A549 (cell line): ENCODE measurements around the gene OLIG3. TPM values are rescaled to one million over a fixed set of nuclear protein-coding genes. Genes with fewer than 3 reads are reported as not detected.

Experiments used
- ATAC-seq, 2 experiments: fragments of 200-7000 bp in 1 of 2; fragments of >200 bp in 1 of 2; cut with Nextera tagmentation in 1 of 2; cut with Tn5 transposase in 1 of 2; 3 replicates each; pipeline versions ENCODE4 v1.8.0 to v1.9.1; 2018 to 2020; ENCODE audit warnings: mild to moderate bottlenecking in 1 of 2, moderate library complexity in 1 of 2
- CTCF ChIA-PET: fragments of 300-600 bp; sonication (Branson Sonifier 250); formaldehyde crosslinking; extraction: SDS; loops from one replicate; lab custom pipeline; 2021; ENCODE audit warnings: antibody characterized with exemption, inconsistent platforms; lab: Yijun Ruan, JAX
- POLR2A ChIA-PET: fragments of 350-600 bp; formaldehyde crosslinking; extraction: SDS; loops from one replicate; lab custom pipeline; 2021; ENCODE audit warnings: antibody characterized with exemption, inconsistent platforms; lab: Yijun Ruan, JAX
- DNase-seq, 2 experiments: peaks; one replicate each; pipeline versions ENCODE4 v3.0.0 to v3.0.0-alpha.2; 2011 to 2016; ENCODE audit warnings: low read depth in 1 of 2, low spot score in 1 of 2
- FAIRE-seq: peaks from 2 replicates; lab custom pipeline; 2011; peaks lifted over from hg19 to GRCh38; lab: Jason Lieb, UNC
- H3K27ac ChIP-seq, 2 experiments: fragments of >200 bp; sonication (Bioruptor Twin); formaldehyde crosslinking; 3 replicates each; pipeline ENCODE4 v1.5.1; 2016 to 2017
- H3K4me1 ChIP-seq: fragments of >200 bp; sonication (Bioruptor Twin); formaldehyde crosslinking; 3 replicates; pipeline ENCODE4 v1.6.1; 2016
- H3K4me2 ChIP-seq: fragments of >200 bp; sonication (Bioruptor Twin); formaldehyde crosslinking; 3 replicates; pipeline ENCODE4 v1.6.1; 2016
- H3K4me3 ChIP-seq: fragments of >200 bp; sonication (Bioruptor Twin); formaldehyde crosslinking; 3 replicates; pipeline ENCODE4 v1.5.1; 2016
- H3K9me3 ChIP-seq: fragments of >200 bp; sonication (Bioruptor Twin); formaldehyde crosslinking; 3 replicates; pipeline ENCODE4 v1.6.1; 2016
- CBX8 ChIP-seq: fragments of 200-600 bp; sonication (generic); IDR thresholded peaks from 2 replicates; pipeline ENCODE4 v1.6.1; 2016
- CHD4 ChIP-seq: fragments of 200-600 bp; sonication (generic); IDR thresholded peaks from 2 replicates; pipeline ENCODE4 v1.6.1; 2016; ENCODE audit warnings: antibody characterized with exemption, mild to moderate bottlenecking, borderline replicate concordance
- FOSL2 ChIP-seq, 2 experiments: fragments of 450-650 bp in 1 of 2; fragments of >200 bp in 1 of 2; sonication (Bioruptor Twin) in 1 of 2; formaldehyde crosslinking; IDR thresholded peaks; 2 replicates each; pipeline versions ENCODE4 v1.5.0 to v1.6.1; 2016 to 2020; ENCODE audit warnings: mild to moderate bottlenecking in 1 of 2, moderate library complexity in 1 of 2
- HDAC2 ChIP-seq: fragments of 200-600 bp; sonication (generic); IDR thresholded peaks from 2 replicates; pipeline ENCODE4 v1.6.1; 2016
- HOXB13 ChIP-seq: fragments of 250-450 bp; sonication (Bioruptor Pico); IDR thresholded peaks from 2 replicates; pipeline ENCODE4 v1.5.0; 2020; ENCODE audit warnings: low read depth, mild to moderate bottlenecking, moderate library complexity
- HOXB5 ChIP-seq: fragments of 250-450 bp; sonication (Bioruptor Pico); IDR thresholded peaks from 2 replicates; pipeline ENCODE4 v1.5.0; 2020; ENCODE audit warnings: mild to moderate bottlenecking, moderate library complexity
- POLR2A ChIP-seq: IDR thresholded peaks from 2 replicates; pipeline ENCODE4 v1.6.1; 2012; ENCODE audit warnings: mild to moderate bottlenecking, low read length
- REST ChIP-seq: fragments of 200-600 bp; sonication (generic); IDR thresholded peaks from 2 replicates; pipeline ENCODE4 v1.6.1; 2016; ENCODE audit warnings: antibody characterized with exemption, mild to moderate bottlenecking, moderate library complexity
- RFX5 ChIP-seq: fragments of 450-650 bp; IDR thresholded peaks from 2 replicates; pipeline ENCODE4 v1.7.1; 2014; ENCODE audit warnings: antibody characterized with exemption, mild to moderate bottlenecking, moderate library complexity
- RNF2 ChIP-seq: fragments of 200-600 bp; sonication (generic); IDR thresholded peaks from 2 replicates; pipeline ENCODE4 v1.6.1; 2016; ENCODE audit warnings: low read depth, mild to moderate bottlenecking, antibody characterized with exemption, moderate library complexity, borderline replicate concordance
- SREBF2 ChIP-seq: fragments of 450-650 bp; IDR thresholded peaks from 2 replicates; pipeline ENCODE4 v1.6.1; 2014; ENCODE audit warnings: mild to moderate bottlenecking, moderate library complexity
- TFCP2L1 ChIP-seq: fragments of 250-450 bp; sonication (Bioruptor Pico); IDR thresholded peaks from 2 replicates; pipeline ENCODE4 v1.5.0; 2021; ENCODE audit warnings: mild to moderate bottlenecking
- WGBS: methylation state at CpG from one replicate; pipeline ENCODE4 v1.1.6; 2017; ENCODE audit errors: missing lambda C conversion rate; 5-methylcytosine and 5-hydroxymethylcytosine counted together
- polyA plus RNA-seq, 4 experiments: library from polyadenylated mRNA; depleted of rRNA in 3 of 4; stranded (reverse); fragments of >200 nt; fragmentation: RNase III in 1 of 4; extraction: RNeasy Plus Mini Kit Qiagen cat#74134 plus additional on column Dnase treatment in 1 of 4; gene quantifications; 2 replicates in 3 of 4; 3 replicates in 1 of 4; pipeline ENCODE4 v1.2.3, GENCODE V29; 2011 to 2017

The OLIG3 gene
- polyA plus RNA-seq, 2 of the 4 experiments (the other 2 are of a cell fraction) = not detected

GRCh38 chr6:137519629-137520176, 25.5 kb upstream of the OLIG3 start:
- ChIA-PET CTCF (interaction anchor here (0.6 to 1.1 kb wide), 2 partner anchors 10 to 169 kb away, joined by 3 to 4 read pairs; no protein-coding TSS in a partner anchor), POLR2A (no interaction called here)
- 41% methylated on average over 9 of the region's 9 CpGs for WGBS
- Histone ChIP-seq H3K9me3 (no peaks in the 10 kb centered on the region), H3K4me1 (no peaks in the 10 kb centered on the region), H3K27ac (no peak overlapping the region), H3K4me3 (no peak overlapping the region), H3K4me2 (no peak overlapping the region)
- TF ChIP-seq POLR2A (no peak), HOXB13 (CRISPR knock-in tag) (no peak), SREBF2 (no peak)
- FAIRE-seq = no peak
- DNase-seq = no peak
- ATAC-seq = no peak

- Histone ChIP-seq H3K4me3 (no peak overlapping the region), H3K4me2 (no peak overlapping the region), H3K27ac (no peak overlapping the region), H3K4me1 (no peaks in the 10 kb centered on the region), H3K9me3 (no peaks in the 10 kb centered on the region)
- ChIA-PET POLR2A (no interaction called here), CTCF (interaction anchor here (0.6 kb wide), 1 partner anchor 204 kb away, joined by 3 read pairs; no protein-coding TSS in a partner anchor)
- WGBS = 25% methylated on average over 7 of the region's 7 CpGs
- FAIRE-seq = no peak
- TF ChIP-seq TFCP2L1 (no peak), FOSL2 (IDR thresholded peaks at IDR 0.05) (no peak), FOSL2 (CRISPR knock-in tag; IDR thresholded peaks at IDR 0.05) (no peak), CHD4 (no peak), HDAC2 (no peak), RFX5 (no peak)
- ATAC-seq = no peak
- no peak for DNase-seq
Measured at GRCh38 chr6:137518386-137518983, 24.3 kb upstream of the OLIG3 start.

- no peak for FAIRE-seq
- no peak overlapping the region for H3K4me3 ChIP-seq
- H3K9me3 ChIP-seq = no peaks in the 10 kb centered on the region
- H3K27ac ChIP-seq = no peak overlapping the region
- peak; percentile 57 for TF ChIP-seq CBX8
- no peak for TF ChIP-seq POLR2A
- 0 out of 2 replicates have a peak, but pooled peaks have one; percentile 69 for TF ChIP-seq RNF2
- no peaks in the 10 kb centered on the region for H3K4me1 ChIP-seq
- H3K4me2 ChIP-seq = no peak overlapping the region
- WGBS = 0% methylated on average over 4 of the region's 5 CpGs
- DNase-seq = no peak
- CTCF ChIA-PET = interaction anchor here (0.8 kb wide), 1 partner anchor 67 kb away, joined by 3 read pairs; no protein-coding TSS in a partner anchor
- ATAC-seq = no peak
- POLR2A ChIA-PET = no interaction called here
Measured at GRCh38 chr6:137514418-137514817, 20.2 kb upstream of the OLIG3 start.

GRCh38 chr6:137512757-137513605, 18.8 kb upstream of the OLIG3 start:
- whole genome bisulfite sequencing = 41% methylated on average over 14 of the region's 14 CpGs
- H3K4me1 ChIP-seq = no peaks in the 10 kb centered on the region
- ATAC-seq (no peak), FAIRE-seq (no peak), DNase-seq (no peak)
- no peak overlapping the region for H3K4me3 ChIP-seq
- TF ChIP-seq REST = peak; percentile 35; the same call in 1 of the 2 replicates
- TF ChIP-seq HOXB5 (CRISPR knock-in tag) = no peak
- no peak overlapping the region for H3K4me2 ChIP-seq
- H3K27ac ChIP-seq = no peak overlapping the region
- H3K9me3 ChIP-seq = no peaks in the 10 kb centered on the region
- ChIA-PET POLR2A (no interaction called here), CTCF (no interaction called here)
